Suppressor macrophage treated with lipopolysaccharide for 1 hour (primary cell): ENCODE results near the gene ALAS2.
"Not testable (repeated sequence)": the region's sequence is repeated elsewhere in the genome, so short reads cannot be mapped to it uniquely, and the experiment has no call there.

ENCODE experiments used
- DNase-seq, 3 donors: peaks; one replicate each; pipeline ENCODE4 v3.0.0-alpha.2; 2020 to 2022

Gene ALAS2

GRCh38 chrX:55005256-55005655 is 25.5 kb downstream of the ALAS2 start:
- DNase-seq, result peak in 2 of 3 donors; percentile 3 to 41

DNA sequence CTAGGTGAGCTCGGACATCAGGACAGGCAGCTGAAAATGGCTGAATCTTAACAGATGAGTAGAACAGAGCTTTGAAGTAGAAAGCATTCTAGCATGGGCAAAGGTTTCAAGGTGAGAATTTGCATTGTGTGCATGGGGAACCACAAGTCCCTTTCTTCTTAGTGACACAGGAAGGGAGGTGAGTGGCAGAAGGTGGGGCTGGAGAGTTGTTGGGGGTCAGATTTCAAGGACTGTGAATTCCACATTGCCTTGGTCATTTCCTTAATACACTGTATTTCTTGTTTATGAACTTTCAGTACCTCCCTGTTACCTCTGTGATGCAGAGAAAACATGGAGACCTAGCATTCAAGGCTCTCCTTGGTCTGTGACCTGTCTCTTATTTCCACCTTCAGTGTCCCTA is 26.5 kb downstream of the ALAS2 start:
- no peak for DNase-seq

- DNase-seq, result peak; percentile 92 to 94 (median 94)
These were observed 30.8 kb downstream of the ALAS2 start, which contains the start of gene APEX2 for GRCh38 chrX:54999717-55000598. TSS of gene APEX2 (plus strand) at chrX:55000363. CDS start at chrX:55000423, 60 bp downstream.

- no peak for DNase-seq
These were observed 35.2 kb downstream of the ALAS2 start for GRCh38 chrX:54995621-54996020.

DNA sequence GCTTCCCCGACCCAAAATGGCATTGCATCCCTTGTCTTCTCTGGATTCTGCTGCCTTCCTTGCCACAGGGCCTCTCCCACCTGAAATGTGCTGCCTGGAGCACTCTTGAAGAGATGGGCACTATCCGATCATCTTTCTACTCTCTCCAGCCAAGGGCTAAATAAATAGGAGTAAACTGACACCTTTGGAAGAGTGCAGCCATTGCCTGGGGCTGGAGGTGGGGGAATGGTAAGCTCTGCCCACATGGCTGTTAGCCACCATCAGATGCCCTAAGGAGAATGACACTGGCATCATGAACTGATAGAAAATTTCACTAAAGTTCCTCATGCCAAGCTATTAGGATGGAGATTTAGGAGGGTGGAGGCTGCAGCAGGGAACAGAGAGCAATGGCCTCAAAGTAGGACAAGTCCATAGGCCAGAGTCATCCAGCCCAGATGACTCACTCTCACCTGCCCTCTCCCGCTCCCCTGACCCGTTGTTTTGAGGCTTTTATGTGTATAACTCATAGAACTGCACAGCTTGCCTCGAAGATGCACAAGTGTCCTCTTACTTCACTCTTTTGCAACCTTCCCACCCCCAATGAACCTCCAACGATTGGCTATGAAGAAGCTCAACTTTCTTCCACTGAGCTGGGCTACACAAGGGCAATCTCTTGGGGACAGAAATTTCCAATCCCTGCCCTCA is 36.0 kb downstream of the ALAS2 start:
- peak; percentile 47 to 61 (median 59) for DNase-seq

- no peak for DNase-seq
These were observed 36.7 kb downstream of the ALAS2 start, which contains the start of gene PFKFB1 for GRCh38 chrX:54994099-54994498. TSS of gene PFKFB1 (minus strand) at chrX:54994188. CDS start at chrX:54994007, 181 bp downstream.

GRCh38 chrX:54992911-54993622 is 37.7 kb downstream of the ALAS2 start:
- DNase-seq, result no peak

DNA sequence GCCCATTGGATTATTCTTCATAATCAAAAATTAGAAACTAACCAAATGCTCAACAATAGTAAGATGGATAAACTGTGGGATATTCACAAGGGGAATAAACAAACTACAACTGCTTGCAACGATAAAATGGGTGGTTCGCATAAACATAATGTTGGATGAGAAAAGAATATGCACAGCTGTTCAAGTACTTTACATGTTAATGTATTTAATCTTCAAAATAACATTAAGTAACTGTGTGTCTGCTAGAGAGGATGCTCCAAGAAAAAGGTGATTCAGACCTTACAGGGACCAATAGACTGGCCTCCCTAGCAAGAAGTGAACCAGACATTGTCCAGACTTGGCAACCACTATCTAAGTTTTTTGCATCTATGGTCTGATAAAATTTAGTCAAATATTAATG is 39.1 kb downstream of the ALAS2 start:
- no peak for DNase-seq

DNA sequence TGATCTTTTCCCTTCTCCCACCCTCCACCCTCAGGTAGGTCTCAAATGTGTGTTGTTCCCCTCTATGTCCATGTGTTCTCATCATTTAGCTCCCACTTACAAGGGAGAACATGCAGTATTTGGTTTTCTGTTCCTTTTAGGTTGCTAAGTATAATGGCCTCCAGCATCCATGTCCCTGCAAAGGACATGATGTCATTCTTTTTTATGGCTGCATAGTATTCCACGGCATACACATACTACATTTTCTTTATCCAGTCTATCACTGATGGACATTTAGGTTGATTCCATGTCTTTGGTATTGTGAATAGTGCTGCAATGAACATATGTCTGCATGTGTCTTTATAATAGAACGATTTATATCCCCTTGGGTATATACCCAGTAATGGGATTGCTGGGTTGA is 47.5 kb downstream of the ALAS2 start:
- DNase-seq, result not testable (repeated sequence)

DNA sequence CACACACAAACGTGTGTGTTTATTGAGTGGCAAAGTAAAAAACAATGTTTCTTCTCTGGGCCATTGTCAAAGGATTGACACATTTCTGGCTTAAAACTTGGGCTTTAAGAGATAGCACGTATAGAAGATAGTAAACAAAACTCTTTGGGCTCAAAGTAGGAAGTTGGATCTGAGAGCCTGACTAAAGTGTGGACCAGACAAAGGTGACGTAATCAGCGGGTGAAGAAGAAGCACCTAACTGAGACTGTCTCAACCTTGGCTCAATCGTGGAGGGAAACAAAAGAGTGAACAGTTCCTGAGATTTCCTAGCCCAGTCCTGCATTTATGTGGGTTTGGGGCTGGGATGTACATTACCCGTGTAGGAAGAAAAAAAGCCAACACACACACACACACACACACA is 50.4 kb downstream of the ALAS2 start:
- DNase-seq, result no peak

DNA sequence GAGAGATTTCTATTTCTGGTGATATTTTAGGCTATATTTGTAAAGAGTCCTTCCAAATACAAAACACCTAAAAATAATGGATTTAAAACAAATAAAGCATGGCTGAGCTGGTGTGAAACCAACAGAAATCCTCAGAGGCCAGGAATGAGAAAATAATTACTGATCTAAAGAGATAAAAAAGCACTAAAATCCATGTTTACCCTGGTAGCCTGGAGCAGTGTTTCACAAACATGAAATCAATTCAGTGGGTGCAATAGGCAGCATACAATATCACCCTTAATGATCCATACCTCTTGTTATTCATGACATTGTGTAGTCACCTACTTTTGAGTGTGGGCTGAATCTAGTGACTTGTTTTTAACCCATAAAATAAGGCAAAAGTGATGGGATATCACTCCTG is 51.3 kb downstream of the ALAS2 start:
- DNase-seq, result no peak

DNA sequence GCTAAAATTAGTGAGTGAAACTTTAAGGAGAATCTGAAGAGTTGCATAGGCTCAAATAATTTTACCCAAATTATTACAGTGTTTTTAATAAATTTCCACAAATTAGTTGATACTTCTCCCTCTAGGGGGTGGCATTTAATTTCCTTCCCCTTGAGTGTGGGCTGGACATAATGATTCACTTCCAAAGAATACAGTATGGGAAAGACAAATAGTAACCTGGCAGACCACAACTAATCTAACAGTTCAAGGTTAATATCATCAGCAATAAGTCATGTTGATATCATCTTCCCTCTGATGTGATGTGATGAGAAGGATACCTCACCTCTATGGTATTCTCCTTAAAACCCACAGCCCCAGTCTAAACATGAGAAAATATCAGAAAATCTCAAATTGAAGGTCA is 52.3 kb downstream of the ALAS2 start:
- no peak for DNase-seq

DNA sequence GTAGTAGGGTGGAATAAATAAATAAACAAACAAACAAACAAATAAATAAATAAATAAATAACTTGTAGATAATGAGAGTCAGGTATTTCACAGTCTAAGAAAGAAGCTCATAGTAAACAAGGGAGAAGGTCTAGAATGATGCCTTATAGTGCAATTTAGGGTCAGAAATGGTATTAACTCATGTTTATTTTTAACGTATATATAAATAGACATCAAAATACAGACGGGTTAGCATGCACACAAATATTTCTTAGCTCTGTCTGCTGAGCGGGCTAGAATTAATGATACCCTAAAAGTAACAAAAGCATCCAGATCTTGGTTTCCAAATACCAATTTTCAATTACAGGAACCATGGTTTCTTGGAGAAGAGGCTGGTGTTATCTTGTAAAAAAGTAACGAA is 53.4 kb downstream of the ALAS2 start:
- DNase-seq, result no peak

GRCh38 chrX:54964766-54965497 is 65.8 kb downstream of the ALAS2 start:
- DNase-seq, result no peak

GRCh38 chrX:54961750-54962149 is 69.0 kb downstream of the ALAS2 start:
- DNase-seq, result no peak
